Parathyroid adenoma (tissue), 2 donors: ENCODE measurements around the gene GLUL.

ENCODE experiments used
- H2AFZ ChIP-seq: fragments of 300-600 bp; sonication (generic); one replicate; pipeline ENCODE4 v1.7.0; 2017; ENCODE audit warnings: antibody characterized with exemption, mild to moderate bottlenecking
- H3K27ac ChIP-seq: fragments of 300-600 bp; sonication (generic); one replicate; pipeline ENCODE4 v1.7.0; 2017
- H3K27me3 ChIP-seq: fragments of 300-600 bp; sonication (generic); one replicate; pipeline ENCODE4 v1.7.0; 2017; ENCODE audit warnings: low read length; ENCODE audit not compliant: control insufficient read depth, insufficient read depth
- H3K36me3 ChIP-seq: fragments of 300-600 bp; sonication (generic); one replicate; pipeline ENCODE4 v1.7.0; 2017; ENCODE audit warnings: low read length; ENCODE audit not compliant: control insufficient read depth, insufficient read depth
- H3K4me1 ChIP-seq: fragments of 300-600 bp; sonication (generic); one replicate; pipeline ENCODE4 v1.7.0; 2017; ENCODE audit warnings: control low read depth
- H3K4me2 ChIP-seq: fragments of 300-600 bp; sonication (generic); one replicate; pipeline ENCODE4 v1.7.0; 2017; ENCODE audit warnings: low read length
- H3K4me3 ChIP-seq: fragments of 300-600 bp; sonication (generic); one replicate; pipeline ENCODE4 v1.7.0; 2017; ENCODE audit warnings: low read depth, low read length
- H3K79me2 ChIP-seq: fragments of 300-600 bp; sonication (generic); one replicate; pipeline ENCODE4 v1.7.0; 2017; ENCODE audit warnings: control low read depth
- H3K9ac ChIP-seq: fragments of 300-600 bp; sonication (generic); one replicate; pipeline ENCODE4 v1.7.0; 2017; ENCODE audit warnings: mild to moderate bottlenecking
- H3K9me3 ChIP-seq: fragments of 300-600 bp; sonication (generic); one replicate; pipeline ENCODE4 v1.7.0; 2017; ENCODE audit warnings: low read length; ENCODE audit not compliant: control insufficient read depth
- CTCF ChIP-seq: fragments of 300-600 bp; sonication (generic); IDR thresholded peaks from one replicate; pipeline ENCODE4 v1.7.0; 2017; ENCODE audit warnings: antibody characterized with exemption, mild to moderate bottlenecking
- donor health status: primary hyperparathyroidism.

The GLUL gene

GRCh38 chr1:182407724-182408123 lies 16.1 kb upstream of the GLUL start:
- Histone ChIP-seq H3K27ac (no peak overlapping the region), H3K27me3 (no peaks in the 10 kb centered on the region), H3K9me3 (no peaks in the 10 kb centered on the region), H3K9ac (no peak overlapping the region), H3K4me1 (no peaks in the 10 kb centered on the region), H3K36me3 (no peaks in the 10 kb centered on the region), H3K79me2 (no peaks in the 10 kb centered on the region), H3K4me3 (no peak overlapping the region), H2AFZ (no peak overlapping the region), H3K4me2 (no peak overlapping the region)
- no peak for TF ChIP-seq CTCF

GRCh38 chr1:182406012-182406411 lies 14.4 kb upstream of the GLUL start:
- H3K4me2 ChIP-seq: no peak overlapping the region
- H3K4me1 ChIP-seq: no peaks in the 10 kb centered on the region
- H3K36me3 ChIP-seq: no peaks in the 10 kb centered on the region
- no peak overlapping the region for H2AFZ ChIP-seq
- no peaks in the 10 kb centered on the region for H3K27me3 ChIP-seq
- H3K79me2 ChIP-seq: no peaks in the 10 kb centered on the region
- no peak overlapping the region for H3K27ac ChIP-seq
- no peak overlapping the region for H3K9ac ChIP-seq
- H3K9me3 ChIP-seq: no peaks in the 10 kb centered on the region
- H3K4me3 ChIP-seq: no peak overlapping the region
- no peak for TF ChIP-seq CTCF

- H3K9ac ChIP-seq: no peak overlapping the region
- no peaks in the 10 kb centered on the region for H3K4me1 ChIP-seq
- no peak overlapping the region for H2AFZ ChIP-seq
- H3K79me2 ChIP-seq: no peaks in the 10 kb centered on the region
- H3K27me3 ChIP-seq: no peaks in the 10 kb centered on the region
- TF ChIP-seq CTCF: no peak
- H3K4me3 ChIP-seq: no peak overlapping the region
- no peaks in the 10 kb centered on the region for H3K9me3 ChIP-seq
- H3K27ac ChIP-seq: no peak overlapping the region
- H3K36me3 ChIP-seq: no peaks in the 10 kb centered on the region
- H3K4me2 ChIP-seq: no peak overlapping the region
These were observed 14.0 kb upstream of the GLUL start for GRCh38 chr1:182405578-182405977.

GRCh38 chr1:182404781-182405180 lies 13.2 kb upstream of the GLUL start:
- no peaks in the 10 kb centered on the region for H3K27me3 ChIP-seq
- H3K9me3 ChIP-seq: no peaks in the 10 kb centered on the region
- no peaks in the 10 kb centered on the region for H3K79me2 ChIP-seq
- H3K9ac ChIP-seq: no peak overlapping the region
- no peaks in the 10 kb centered on the region for H3K4me1 ChIP-seq
- no peak overlapping the region for H2AFZ ChIP-seq
- H3K27ac ChIP-seq: no peak overlapping the region
- TF ChIP-seq CTCF: no peak
- H3K4me3 ChIP-seq: no peak overlapping the region
- H3K4me2 ChIP-seq: no peak overlapping the region
- no peaks in the 10 kb centered on the region for H3K36me3 ChIP-seq

- Histone ChIP-seq H3K9me3 (no peaks in the 10 kb centered on the region), H2AFZ (no peak within 1 kb of the TSS), H3K4me1 (no peaks in the 10 kb centered on the region), H3K27me3 (no peaks in the 10 kb centered on the region), H3K4me3 (no peak within 1 kb of the TSS), H3K4me2 (no peak within 1 kb of the TSS), H3K27ac (no peak within 1 kb of the TSS), H3K9ac (no peak within 1 kb of the TSS), H3K36me3 (no peaks in the 10 kb centered on the region), H3K79me2 (no peaks in the 10 kb centered on the region)
- no peak for TF ChIP-seq CTCF
These were observed 9.0 kb upstream of the GLUL start, which contains the start of gene TEDDM1 for GRCh38 chr1:182400567-182400966. TSS of gene TEDDM1 (minus strand) at chr1:182400667. CDS start at chr1:182400485, 182 bp downstream.
